GM20431 (cell line): ENCODE measurements around the gene TBRG4.

Experiments used
- in situ Hi-C: fragments of 300-500 bp; cut with MseI, MboI; formaldehyde crosslinking; loops from one replicate; pipeline ENCODE4 v1.15.0; 2020; ENCODE audit warnings: low sequenced_read_pairs; ENCODE audit not compliant: unreplicated experiment

The TBRG4 gene

DNA sequence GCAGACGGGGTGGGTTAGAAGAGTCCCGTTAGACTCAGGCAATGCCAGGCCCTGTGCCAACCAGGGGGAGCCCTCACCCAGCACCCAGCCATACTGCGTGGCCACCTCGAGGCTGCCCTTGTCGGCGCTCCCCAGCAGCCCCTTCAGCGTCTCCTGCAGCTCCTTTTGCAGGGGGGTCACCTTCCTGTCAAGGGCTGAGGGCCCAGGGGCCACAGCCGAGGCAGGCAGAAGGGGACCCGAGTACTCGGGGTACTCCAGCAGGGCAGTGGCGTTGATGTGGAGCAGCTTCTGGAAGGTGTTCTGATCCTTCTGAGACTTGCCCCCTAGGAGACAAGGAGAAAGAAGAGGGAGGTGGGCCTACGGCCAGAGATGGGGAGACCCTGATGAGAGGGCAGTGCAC is 9.7 kb downstream of the TBRG4 start:
- in situ Hi-C loops = no loop called here

DNA sequence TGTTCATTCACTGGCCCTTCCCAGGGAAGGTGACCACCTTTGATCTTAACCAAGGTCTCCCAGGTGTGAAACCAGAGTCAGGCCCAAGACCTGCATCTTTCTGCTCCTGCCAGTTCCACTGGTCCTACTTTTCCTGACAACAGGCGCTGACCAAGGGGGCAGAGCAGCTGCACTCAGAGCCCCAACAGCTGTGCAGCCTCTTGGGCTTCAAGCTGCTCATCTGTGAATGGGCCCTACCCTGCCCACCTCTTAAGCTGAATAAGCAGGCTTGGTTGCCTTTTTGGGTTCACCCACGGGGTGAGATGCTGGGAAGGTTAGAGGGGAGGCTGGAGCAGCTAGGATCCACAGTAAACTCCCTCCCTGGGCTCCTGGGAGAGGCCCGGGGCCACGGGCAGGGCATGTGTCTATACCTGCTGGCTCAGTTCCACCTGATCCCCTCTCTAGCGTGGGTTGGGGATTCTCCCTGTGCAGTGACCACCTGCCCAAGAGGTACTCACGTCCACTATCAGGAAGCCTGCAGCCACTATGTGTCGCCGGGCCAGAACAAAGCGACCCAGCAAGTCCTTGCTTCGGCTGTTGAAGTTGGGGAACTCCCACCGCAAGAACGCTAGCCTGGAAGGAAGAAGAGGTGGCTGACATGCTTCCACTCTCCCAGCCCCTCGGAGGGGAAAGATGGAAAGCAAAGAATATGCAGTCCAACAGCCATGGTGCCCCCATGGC is 10.6 kb downstream of the TBRG4 start:
- in situ Hi-C loops = no loop called here

DNA sequence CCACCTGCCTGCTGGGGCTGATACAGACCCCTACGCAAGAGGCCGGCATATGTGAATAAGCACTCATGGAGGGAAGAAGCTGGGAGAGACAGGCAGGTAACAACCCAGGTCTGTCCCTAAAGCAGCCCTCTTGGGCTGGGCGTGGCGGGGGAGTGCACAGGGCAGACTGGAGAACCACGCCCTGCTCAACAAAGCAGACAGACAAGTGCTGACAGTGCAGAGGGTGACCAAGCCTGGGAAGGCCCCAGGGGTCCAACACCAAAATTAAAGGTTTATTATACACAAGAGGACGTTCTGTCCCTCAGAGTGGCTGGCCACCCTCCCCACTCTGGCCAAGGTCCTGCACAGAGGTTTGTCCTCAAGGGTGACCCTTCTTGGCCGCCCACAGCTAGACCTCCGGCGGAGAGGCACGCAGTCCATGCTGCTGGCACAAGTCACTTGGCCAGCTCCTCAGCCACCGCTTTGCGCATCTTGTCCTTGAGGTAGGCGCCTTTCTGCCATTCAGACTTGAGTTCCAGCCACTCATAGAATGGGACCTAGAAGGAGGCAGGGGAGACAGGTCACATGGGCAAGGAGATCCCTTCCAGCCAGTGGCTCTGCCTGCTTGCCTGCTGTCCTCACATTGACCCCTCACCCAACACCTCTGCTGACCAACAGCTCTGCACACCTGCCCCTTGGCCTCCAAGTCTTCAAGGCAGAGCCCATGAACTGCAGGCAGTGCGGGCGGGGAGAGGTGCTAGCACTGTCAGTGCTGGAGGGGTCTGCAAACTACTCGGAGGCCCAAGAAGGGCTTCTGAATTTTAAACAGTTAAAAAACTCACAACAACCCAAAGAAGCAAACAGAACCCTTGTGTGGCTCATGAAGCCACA is 11.4 kb downstream of the TBRG4 start:
- in situ Hi-C loops = no loop called here

DNA sequence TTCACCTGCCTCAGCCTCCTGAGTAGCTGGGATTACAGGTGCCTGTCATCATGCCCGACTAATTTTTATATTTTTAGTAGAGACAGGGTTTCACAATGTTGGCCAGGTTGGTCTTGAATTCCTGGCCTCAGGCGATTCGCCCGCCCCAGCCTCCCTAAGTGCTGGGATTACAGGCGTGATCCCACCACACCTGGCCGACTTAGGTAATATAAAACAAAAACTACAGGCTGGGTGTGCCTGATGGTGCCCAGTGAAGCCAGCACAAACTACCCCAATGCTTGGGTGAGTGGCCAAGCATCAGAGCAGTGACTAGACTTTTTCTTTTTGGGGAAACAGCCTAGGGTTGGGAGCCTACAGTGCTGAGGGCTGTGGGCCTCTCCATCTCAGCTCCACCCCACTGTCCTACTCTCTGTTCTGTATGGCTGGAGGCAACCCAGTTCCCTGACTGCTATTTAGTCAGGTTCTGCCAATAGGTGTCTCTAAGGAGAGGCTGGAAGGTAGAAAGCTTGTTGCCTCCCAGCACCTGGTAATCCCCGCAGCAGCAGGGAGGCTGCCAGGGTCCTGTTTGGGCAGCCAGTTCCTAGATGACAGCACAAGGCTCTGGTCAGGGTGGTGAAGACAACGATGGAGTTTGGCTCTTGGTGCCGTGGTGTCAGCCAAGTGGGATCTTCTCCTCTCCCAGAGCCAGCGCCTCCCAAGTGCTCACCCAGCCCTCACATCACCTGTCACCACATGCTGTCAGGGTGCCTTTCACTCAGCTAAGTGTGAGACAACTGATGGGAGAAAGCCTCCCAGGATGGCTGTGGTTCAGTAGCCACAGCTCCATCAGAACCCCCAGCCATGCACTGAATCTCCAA is 12.3 kb downstream of the TBRG4 start:
- in situ Hi-C loops = no loop called here

DNA sequence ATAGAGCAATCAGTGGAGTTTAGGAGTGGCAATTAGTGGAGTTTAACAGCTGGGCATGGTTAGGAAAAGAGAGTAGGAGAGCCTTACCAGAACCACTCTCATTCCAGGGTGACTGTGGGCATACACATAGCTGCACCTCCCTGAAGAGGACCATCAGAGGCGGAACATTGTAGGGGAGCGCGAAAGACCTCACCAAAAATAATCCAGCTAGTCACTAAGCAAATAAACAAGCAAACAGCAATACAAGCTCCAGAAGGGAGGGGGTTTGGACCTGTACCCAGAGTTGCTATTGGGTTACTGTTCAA is 18.6 kb downstream of the TBRG4 start:
- in situ Hi-C loops = no loop called here

DNA sequence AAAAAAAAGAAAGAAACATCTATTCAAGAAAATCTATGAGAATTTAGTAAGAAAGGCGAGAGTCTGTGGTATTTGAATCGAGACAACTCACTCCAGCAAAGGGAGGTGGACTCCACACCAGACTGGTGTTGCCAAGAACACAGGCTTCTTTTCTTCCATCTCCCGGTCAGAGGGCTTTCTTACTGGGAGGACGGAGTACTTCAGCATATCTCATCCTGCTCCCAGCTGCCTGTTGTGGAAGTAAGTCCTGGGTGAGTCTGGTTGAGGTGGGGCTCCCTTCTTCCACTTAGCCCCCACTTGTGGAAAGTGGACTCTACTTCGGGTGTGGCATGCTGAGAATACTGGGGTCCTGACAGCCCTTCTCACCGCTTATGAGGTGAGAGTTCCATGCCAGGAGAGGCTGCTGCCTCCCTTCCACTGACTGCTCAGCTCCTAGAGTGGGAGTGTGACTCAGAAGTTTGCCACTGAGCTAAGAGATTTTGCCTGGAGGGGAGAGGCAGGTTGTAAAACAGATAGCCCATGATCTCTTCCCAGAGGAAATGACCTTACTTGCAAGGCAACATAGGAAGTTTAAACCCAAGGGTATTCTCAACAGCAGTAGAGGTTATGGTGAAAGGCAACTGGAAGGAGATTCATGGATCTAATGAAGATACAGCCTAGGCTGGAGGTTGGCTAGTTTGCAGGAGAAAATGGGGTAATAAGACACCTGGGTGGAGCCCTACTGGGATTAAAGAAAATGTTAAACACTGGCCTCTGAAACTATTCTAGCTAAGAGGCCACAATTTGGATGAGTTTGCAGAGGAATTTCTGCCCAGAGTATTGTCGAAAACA is 19.2 kb downstream of the TBRG4 start:
- in situ Hi-C loops = no loop called here

DNA sequence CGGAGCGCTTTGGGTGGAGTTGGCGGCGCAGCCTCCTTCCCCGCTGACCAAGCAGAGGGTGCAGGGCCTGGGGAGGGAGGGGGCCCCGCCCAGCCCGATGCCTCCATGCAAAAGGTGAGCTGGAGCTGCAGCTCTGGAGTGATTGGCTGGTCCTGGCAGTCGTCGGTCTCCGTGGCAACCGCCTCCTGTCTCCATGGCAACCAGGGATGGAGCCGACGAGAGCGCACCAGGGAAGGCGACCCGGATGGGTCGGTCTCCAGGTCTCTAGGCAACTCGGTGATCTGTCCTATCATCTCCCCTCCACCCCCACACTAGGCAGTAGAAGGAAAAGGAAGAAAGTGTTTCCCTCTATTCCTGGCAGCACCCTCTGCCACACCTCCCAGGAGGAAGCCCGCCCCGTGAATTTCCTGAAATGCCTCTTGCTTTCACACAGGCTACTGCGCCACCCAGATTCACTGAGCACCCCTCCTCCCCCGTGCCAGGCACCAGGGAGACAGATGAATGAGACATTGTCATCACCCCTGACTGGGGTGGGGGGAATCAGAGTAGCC is 22.1 kb downstream of the TBRG4 start:
- in situ Hi-C loops = no loop called here

DNA sequence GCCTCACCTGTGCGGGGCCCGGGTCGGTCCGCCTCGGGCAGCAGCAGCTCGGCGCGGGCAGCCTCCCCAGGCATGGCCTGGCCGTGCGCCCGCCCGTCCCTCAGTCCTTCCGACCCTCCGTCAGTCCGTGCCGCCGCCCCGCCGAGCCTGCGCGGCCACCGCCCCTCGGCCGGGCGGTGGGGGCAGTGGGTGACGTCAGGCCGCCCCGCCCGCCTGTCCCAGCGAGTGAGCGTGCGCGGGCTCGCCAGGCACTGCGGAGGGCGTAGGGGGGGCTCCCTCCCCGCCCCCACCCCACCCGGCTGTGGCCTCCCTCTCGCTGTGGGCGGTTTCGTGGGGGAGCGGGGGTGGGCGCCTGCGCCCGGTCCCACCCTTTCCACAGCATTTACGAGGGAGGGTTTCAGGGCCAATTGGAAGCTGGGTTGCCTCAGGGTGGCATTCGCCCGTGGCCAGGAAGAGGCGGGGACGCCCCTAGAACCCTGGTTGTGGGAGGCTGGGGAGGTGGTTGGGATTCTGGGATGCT is 22.6 kb downstream of the TBRG4 start, which contains the start of gene NACAD:
Gene NACAD, minus strand, starts transcription at position 149 of the 520 bp plus-strand sequence. Its CDS starts 75 bp downstream, at position 74.
- in situ Hi-C loops = no loop called here

DNA sequence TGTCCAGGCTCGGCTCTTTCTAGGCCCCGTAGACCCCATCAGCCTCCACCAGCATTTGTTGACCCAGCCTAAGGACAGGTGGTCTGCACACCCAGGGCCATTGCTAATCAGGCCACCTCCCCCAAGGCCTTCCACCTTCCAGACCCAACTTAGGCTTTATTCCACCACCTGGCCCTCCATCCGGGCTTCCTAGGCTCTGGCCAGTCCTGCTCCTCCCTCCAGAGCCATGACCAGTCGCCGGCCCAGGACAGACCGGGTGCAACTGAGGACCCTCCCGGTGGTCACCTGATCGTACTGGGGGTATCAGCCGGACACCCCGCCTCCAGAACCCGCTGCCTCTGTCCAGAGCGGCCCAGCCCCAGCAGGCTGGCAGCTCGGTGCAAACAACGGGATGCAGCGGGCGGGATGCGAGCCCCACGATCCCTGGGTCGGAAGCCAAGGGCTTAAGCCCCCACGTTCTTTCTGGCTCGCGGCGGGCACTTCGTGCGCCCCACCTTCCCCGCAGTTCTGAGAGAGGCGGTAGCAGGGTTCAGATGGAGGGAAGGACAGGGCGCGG is 23.3 kb downstream of the TBRG4 start:
- in situ Hi-C loops = no loop called here

DNA sequence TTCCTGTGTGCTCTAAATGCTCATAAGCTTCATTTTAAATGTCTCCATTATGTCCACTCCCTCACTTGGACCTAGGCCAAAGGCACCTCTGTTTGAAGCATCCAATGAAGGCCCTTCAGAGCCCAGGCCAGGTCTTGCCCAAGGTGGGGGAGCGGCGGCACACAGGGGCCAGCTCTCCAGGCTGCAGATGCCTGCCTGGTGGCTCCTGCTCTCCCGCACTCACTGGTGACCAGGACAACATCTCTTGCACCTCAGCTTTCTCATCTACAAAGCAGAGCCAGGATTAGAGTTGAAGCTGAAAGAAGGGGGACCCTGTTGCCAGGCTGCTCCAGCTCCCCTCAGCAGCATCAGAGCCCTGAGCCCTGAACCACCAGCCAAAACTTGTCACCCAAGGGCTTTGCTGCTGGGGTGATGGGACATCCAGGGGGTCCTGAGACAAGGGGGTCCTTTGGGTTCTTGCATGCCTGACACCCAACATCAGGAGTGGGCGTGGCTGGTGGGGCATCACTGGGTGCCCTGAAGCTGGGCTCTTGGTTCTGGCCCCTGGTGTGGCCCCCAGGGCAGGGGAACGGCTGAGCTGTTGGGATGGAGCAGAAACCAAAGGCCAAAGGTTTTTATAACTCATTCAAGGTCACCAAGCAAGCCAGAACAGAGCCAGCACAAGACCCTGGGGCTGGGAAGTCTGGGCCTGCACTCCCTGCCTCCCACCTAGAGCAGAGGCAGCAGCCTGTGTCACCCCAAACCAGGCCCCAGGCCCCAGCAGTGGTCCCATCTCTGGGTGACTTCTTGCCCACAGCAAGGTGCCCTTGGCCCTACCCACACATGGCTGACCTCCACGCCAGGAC is 24.0 kb downstream of the TBRG4 start:
- in situ Hi-C loops = no loop called here

DNA sequence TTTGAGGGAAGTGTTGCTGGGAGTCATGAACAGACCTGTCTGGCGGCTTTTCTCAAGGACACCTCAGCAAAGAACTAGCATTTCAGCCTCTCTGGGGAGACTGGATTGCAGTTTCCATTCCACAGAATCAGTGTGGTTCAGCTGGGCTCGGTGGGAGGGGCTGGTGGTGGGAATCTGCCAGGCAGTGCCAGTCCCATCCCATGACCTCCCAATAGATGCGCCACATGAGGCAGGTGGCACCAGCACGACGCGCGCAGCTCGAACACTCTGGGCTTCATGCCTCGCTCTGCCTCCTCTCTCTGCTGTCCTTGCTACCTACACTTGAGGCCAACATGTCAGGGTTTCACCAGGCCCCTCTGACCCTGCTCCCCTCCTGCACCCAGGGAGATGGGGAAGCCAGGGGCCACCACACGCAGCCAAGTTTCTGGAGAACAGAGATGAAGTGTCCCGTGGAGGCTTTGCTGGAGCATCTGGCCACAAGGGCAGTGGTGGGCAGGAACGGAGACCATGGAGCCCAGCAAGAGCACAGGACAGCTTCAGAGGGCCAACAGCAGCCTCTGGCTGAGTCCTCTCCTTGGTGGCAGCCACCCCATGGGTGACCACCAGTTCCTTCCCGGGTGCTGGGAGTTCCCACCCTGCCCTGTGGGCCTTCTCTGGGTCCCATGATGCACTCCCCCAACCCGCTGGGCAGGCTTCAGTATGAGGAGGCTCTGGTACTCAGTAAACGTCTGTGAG is 25.0 kb downstream of the TBRG4 start:
- in situ Hi-C loops = no loop called here

DNA sequence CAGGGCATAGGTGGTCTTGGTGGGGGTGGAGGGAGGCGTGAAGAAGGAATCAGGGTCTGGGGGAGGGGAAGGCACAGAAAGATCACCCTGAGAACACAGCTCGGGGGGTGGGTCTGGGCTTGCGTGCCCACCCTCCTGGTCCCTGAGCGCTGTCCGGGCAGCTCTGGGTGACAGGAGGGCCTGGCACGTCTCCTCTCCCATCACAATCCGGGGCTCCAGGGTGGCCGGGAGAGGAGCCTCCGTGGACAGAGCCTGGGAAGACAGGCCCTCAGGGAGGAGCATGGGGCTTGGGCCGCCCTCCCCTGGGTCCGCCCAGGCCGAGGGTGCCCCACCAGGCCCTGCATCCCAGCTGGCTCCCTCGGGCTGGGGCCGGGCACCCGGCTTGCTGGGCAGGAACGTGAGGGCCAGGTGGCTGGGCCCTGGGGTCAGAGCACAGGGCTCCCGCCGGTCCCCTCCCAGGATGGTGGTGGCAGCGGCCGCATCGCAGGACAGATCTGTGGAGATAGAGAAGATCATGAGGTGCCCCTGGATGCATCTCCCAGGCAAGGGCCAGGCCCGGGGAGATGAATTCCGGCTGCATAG is 25.8 kb downstream of the TBRG4 start:
- in situ Hi-C loops = no loop called here

DNA sequence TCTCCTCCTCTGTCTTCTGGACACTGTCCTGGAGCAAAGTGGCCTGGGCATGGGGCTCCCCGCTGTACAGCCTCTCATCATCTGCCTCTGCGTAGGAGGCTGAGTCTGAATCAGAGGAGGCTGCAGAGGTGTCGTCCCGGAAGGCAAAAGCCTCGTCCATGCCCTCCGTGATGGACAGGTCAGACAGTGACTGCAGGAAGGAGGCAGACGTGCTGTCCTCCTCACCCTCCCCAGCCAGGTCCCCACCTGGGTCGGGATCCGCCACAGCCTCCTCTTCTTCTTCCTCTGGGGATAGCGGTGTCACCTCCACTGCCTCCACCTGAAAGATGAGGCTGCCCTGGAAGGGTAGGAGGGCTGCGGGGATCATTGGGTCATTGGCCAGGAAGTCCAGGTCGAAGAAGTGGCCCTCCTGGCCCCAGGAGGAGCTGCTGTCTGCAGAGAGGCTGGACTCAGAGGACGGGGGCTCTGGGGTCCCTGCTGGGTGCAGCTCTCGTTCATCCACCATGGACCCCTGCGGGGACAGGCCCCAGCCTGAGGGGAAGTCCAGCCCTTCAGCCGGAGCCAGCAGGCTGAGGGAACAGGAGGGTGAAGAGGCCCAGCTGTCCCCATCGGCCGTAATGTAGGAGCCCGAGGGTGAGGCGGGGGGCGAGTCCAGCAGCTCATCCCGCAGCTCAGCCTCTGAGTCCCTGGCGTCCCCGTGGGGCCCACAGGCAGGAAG is 26.4 kb downstream of the TBRG4 start:
- in situ Hi-C loops = no loop called here

DNA sequence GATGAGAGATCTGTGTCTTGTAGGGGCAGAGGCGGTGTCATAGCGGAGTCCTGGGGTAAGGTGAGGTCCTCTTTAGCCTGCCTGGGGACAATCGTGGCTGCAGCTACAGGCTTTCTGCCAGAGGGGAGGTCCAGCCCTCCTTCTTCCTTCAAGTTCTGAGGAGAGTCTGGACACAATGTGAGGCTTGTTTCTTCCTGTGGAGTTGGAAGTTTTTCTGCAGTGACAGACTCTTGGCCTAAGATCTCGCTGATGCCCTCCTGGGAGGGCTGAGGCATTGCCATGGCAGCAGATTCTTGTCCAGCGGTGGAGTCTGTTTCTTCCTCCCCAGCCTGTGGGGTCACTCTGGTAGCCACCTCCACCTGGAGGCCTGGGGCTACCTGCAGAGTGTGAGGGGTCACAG is 27.2 kb downstream of the TBRG4 start:
- in situ Hi-C loops = no loop called here

DNA sequence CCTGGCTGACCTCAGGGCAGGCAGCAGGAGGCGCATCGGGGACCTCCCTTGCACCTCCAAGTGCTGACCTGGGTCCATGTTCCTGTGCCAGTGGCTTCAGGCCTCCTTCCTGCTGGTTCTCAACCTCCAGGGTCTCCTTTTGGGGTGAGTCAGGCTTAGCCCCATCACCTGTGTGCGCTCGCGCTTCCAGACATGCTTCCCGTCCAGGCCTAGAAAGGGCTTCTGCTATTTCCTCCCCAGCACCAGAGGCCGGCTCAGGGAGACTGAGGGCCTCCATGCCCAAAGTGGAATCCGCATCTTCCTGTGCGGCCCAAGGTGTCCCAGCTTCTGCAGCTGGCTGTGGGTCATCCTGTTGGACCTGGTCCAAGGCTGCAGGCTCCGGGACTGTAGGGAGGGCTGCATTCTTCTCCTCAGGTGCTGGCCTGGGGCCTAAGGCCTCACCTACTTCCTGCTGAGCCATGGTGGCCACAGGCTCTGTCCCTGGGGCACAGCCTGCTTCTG is 28.6 kb downstream of the TBRG4 start:
- in situ Hi-C loops = no loop called here
